Measurements from ENCODE around the gene ELAVL4.

DNA sequence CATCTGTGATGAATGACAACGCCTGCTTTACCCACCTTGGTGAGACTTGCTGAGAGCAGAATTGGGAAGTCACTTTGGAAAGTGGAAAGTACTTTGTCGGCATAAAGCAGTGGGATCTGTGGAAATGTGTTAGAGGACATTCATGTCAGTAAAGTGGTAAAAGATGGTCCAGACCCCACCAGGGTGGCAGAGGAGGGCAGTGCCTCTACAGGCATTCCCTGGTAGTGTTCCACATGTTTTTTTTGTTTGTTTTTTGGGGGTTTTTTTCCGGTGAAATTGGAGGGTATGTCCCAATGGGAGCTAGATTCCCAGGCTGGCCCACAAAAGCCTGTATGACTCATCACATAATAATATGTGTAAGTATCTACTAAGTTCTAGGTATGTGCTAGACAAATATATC lies 80.6 kb downstream of the ELAVL4 start:
- TF ChIP-seq, protein P1, sequence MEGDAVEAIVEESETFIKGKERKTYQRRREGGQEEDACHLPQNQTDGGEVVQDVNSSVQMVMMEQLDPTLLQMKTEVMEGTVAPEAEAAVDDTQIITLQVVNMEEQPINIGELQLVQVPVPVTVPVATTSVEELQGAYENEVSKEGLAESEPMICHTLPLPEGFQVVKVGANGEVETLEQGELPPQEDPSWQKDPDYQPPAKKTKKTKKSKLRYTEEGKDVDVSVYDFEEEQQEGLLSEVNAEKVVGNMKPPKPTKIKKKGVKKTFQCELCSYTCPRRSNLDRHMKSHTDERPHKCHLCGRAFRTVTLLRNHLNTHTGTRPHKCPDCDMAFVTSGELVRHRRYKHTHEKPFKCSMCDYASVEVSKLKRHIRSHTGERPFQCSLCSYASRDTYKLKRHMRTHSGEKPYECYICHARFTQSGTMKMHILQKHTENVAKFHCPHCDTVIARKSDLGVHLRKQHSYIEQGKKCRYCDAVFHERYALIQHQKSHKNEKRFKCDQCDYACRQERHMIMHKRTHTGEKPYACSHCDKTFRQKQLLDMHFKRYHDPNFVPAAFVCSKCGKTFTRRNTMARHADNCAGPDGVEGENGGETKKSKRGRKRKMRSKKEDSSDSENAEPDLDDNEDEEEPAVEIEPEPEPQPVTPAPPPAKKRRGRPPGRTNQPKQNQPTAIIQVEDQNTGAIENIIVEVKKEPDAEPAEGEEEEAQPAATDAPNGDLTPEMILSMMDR (IDR thresholded peaks at IDR 0.05) = no peak
- TF ChIP-seq POLR2A (IDR thresholded peaks at IDR 0.05) (no peak), EP300 (IDR thresholded peaks at IDR 0.05) (no peak)

All from ovary (tissue), 3 donors.